Skin of body (tissue), 2 donors: Measurements from ENCODE around the gene PRKG1. TPM values are rescaled to one million over a fixed set of nuclear protein-coding genes. Genes with fewer than 3 reads are reported as not detected.
A peak's percentile ranks its signal among the peaks of the same experiment; 100 is the strongest.

Source experiments
- DNase-seq: peaks from one replicate; lab custom pipeline; 2025; lab: John Stamatoyannopoulos, UW
- total RNA-seq: library from RNA; depleted of rRNA; stranded (reverse); fragments of >200 nt; gene quantifications from one replicate; pipeline ENCODE4 v1.2.3, GENCODE V29; 2014

PRKG1 gene
- total RNA-seq, 1 donor from 2014 or later = 41.8 TPM

DNA sequence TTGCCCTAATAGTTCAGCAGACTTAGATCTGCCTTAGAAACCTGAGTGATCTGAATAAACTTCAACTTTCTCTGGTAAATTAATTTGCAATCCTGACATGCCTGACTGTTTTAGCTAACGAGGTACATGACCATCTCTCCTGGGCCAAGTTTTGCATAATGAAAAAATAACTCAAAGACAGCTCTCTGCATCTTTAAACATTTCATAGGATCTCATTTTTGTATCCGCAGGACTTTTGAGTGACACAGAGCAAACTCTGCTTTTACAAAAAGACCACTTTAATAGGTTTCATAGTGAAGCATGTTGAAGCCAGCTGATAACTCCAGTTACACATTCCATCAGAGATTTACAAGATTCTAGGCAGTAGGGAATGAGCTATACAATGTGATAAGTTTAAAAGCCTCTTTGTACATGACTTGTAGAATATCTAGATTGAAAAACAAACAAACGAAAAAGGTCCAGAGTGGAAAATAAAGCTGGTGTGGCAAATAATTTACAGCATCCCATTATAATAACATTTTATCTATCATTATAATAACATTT is 2.1 kb downstream of the PRKG1 start:
- DNase-seq = peak; percentile 50

DNA sequence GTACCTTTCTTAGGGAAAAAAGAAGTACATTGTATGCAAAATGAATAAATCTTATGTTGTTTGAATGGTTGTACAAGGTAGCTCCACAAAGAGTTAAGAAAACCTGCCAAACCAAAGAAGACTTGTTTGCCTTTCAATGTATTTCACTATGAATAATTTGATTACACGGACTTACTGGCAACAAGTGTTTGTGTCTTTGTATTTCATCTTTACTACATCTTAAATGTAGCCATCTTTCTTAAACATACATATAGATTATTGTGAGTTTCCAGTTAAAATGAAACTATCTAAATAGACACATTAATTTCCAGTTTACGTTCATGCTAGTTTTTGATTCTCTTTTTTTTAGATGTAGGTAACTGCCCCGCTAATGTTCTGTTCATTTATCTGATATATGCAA is 2.8 kb downstream of the PRKG1 start:
- DNase-seq = no peak

DNA sequence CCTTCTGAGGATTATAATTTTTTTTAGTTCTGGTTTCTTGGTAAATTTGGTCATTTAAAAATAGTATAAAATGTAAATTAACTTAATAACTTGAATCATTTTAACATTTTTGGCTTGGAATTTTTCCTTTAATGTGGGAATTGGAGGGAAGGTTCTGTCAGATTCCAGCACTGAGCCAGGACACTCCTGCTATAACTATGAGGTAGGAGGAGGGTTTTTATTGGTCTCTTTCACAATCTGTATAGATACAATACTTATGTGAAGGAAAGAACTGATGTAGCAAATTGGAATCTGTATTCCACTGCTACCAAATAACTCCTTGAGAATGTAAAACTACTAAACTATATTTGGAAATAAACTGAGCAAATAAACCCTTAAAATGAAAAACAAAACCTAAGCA is 3.2 kb downstream of the PRKG1 start:
- no peak for DNase-seq

DNA sequence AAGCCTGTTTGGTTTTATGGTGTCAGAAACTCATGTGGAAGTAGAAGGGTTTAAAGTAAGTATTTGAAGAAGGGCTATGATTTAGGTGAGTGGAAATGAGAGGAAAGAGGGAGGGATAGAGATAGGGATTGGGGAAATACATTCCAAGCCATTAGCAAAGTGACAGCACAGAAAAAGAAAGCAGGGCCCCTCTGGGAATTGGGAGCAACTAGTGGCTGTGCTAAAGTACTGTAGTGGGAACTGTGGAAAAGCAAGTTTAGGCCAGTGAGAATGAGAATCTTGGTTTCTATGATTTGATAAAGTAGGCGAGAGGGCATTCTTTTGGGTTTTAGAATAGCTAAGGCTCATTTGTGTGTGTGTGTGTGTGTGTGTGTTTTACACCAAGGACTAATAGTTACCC is 5.0 kb downstream of the PRKG1 start:
- DNase-seq = no peak

GRCh38 chr10:51079766-51080165 is 5.5 kb downstream of the PRKG1 start:
- no peak for DNase-seq

- DNase-seq = no peak
These were observed 6.2 kb downstream of the PRKG1 start for GRCh38 chr10:51080311-51081006.

- no peak for DNase-seq
These were observed 8.6 kb downstream of the PRKG1 start for GRCh38 chr10:51082857-51083256.

DNA sequence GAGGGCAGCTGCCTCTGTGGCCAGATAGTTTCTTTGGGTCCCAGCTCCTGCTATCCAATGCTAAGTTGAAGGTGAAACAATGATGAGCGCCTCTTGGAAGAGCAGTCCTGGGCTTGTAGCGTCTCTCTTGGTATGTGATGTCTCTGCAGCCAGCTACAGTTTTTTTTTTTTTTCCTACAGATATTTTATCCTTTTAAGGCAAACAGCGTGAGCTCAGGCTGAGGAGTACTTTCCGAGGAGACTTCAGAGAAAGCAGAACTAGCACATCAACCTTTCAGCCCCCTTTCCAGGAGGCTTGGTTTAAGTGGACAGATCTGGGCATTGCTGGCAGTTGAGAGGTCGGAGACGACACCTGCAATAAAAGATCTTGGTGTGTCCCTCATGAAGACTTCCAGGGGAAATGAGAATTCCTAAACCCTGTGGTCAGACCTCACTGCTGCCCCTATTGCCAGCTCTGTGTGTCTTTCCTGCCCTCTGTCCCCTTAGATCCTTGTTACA is 9.1 kb downstream of the PRKG1 start:
- no peak for DNase-seq

- no peak for DNase-seq
These were observed 10.9 kb downstream of the PRKG1 start for GRCh38 chr10:51085204-51085603.

GRCh38 chr10:51086710-51087109 is 12.4 kb downstream of the PRKG1 start:
- DNase-seq = no peak

DNA sequence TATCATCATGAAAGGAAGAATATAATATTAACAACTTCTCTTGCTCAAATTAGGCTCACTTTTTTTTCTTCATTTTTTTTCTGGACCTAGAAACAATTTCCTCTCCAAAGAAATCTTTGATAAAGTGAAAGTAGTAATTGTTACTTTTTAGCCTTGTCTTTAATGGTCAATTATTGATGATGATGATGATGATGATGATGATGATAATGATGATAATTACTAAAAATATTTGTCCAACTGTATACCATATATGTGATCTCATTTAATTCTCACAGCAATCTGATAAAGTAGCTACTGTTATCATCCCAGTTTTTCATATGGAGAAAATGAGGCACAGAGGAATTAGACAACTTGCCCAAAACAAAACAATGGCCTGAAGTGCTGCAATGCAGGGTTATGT is 12.8 kb downstream of the PRKG1 start:
- DNase-seq = no peak

DNA sequence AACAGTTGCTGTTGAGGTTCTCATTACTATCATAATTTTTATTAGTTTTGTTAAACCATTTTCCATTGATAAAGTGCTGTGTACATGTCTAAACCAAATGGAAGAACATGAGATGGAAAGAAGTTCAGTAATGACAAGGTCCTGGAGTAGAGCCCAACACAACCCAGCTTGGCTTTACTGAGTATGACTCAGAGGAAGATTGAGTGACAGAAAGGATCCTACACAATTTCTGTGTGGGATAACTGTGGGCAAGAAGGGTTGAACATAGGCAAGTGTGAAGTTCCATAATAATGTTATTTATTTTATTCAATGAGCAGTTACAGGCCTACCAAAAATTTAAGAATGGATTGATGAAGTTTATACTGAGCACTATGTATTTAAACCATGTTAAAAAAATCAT is 15.9 kb downstream of the PRKG1 start:
- DNase-seq = no peak

DNA sequence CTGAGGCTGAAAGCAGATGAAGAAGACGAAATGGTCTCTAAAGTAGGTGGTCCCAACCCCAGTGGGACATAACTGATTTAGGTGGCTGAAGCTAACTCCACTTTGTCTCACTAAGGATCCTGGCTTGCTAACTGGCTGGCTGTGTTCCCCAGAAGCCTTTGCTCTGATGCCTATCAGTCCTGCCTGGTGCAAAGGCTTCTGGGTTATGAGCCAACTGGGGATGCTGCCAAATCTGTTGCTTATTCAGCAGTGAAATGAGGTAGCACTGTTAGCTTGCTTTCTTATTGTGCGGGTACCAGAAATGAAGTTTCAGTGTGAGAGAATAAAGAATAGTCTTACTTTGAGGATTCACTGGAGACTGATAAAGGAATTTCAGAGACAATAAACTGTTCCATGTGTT is 18.1 kb downstream of the PRKG1 start:
- no peak for DNase-seq

- no peak for DNase-seq
These were observed 21.2 kb downstream of the PRKG1 start for GRCh38 chr10:51095444-51095843.

GRCh38 chr10:51097546-51097945 is 23.3 kb downstream of the PRKG1 start:
- DNase-seq = no peak

GRCh38 chr10:51100221-51100620 is 25.9 kb downstream of the PRKG1 start:
- no peak for DNase-seq

- peak; percentile 32 for DNase-seq
These were observed 29.4 kb downstream of the PRKG1 start for GRCh38 chr10:51103554-51104217.

DNA sequence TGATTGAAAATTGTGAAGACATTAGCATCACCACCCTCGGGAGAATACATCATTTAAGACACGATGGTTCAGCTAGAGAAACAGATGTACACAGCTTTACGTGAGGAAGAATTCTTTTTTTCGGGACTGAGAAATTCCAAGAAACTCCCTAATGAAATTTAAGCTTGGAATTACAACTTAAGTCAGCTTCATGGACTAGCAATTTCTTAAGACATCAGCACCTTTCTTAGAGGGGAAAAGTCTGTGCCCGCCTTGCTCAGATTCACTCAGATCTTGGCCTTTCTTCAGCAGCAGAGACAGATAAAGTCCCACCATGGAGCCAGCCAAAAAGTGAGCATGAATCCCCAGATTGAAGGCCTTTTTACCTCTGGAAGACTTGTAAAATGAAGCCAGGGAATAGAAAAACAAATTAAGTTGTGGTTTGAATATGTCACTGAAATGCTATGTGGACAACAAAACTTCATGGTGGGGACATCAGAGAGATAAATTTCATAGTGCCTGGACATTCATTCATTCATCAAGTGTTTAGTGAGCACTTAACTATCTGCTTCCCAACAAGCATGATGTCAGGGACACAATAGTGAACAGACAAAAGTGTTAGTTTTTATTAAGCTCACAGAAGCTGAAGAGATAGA is 32.1 kb downstream of the PRKG1 start:
- no peak for DNase-seq

DNA sequence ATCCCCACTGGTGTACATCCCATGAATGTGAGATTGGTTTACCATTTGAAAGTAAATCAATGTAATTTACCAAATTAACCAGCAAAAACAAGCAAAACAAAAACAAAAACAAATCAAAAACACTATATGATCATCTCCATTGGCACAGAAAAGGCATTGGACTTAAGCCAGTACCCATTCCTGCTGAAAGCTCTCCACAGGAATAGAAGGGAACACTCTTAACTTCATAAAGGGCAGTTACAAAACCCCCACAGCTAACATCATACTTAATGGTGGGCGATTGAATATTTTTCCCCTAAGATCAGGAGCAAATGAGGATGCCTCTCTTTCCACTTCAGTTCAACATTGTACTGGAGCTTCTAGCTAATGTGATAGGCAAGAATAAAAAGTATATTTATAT is 34.1 kb downstream of the PRKG1 start:
- DNase-seq = no peak

- no peak for DNase-seq
These were observed 35.7 kb downstream of the PRKG1 start for GRCh38 chr10:51109801-51110533.

- DNase-seq = no peak
These were observed 37.7 kb downstream of the PRKG1 start for GRCh38 chr10:51112013-51112412.

DNA sequence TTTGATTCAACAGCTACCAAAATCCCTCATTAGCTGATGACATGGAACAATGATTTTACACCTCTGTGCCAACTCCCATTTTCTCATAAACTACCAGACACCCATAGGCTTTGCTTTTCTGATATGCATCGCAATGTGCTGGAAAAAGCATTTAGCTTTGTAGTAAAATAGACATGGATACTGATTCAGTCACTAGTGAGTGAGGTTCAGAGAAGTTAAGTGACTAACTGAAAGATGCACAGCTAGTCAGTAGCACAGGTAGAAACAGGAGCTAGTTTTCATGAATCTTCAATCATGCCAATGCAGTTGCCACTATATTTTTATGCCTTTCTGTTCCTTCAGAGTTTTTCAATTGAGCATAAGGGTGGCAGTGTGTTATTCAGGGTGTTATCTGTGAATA is 38.7 kb downstream of the PRKG1 start:
- no peak for DNase-seq
